IPS-11a (cell line): ENCODE measurements around the gene F2RL1.
"Not testable (repeated sequence)": the region's sequence is repeated elsewhere in the genome, so short reads cannot be mapped to it uniquely, and the experiment has no call there.

Source experiments
- H3K4me3 ChIP-seq: one replicate; pipeline ENCODE4 v1.5.1; 2013; ENCODE audit warnings: low read depth, low read length, control low read depth

F2RL1 gene

DNA sequence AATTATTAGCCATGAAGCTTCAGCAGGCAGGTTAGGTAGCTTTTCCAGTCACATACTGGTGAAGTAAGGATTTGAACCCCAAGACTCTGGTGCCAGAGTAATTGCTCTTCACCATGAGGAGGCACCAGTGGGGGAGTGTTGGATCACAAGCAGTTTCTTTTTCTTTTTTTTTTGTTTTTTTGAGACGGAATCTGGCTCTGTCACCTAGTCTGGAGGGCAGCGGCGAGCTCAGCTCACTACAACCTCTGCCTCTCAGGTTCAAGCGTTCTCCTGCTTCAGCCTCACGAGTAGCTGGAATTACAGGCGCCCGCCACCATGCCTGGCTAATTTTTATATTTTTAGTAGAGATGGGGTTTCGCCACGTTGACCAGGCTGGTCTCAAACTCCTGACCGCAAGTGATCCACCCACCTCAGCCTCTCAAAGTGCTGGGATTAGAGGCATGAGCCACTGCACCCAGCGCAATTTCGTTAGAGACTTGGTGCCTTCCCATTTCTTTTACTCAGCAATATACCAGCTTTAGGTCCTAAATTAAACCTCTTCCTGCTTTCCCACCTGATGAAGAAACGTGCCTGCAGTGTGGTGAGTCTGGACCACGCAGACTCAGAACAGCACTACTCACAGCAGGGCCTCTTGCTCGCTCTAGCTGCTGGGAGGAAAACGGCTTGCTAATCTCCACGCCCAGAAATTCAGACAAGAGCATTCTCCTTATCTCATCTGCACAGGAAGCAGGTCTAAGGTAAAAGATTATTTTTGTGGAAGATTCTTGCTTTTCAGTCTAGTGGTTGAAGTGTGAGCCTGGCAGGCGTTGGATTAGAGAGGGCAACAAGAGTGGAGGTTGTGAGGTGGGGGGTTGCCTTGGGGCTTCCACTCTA lies 30.8 kb downstream of the F2RL1 start, which contains the start of gene S100Z:
TSS of gene S100Z (plus strand) at position 596 of the 873 bp plus-strand sequence. CDS start 25,346 bp downstream, outside the sequence.
- H3K4me3 ChIP-seq: no peak within 1 kb of the TSS

DNA sequence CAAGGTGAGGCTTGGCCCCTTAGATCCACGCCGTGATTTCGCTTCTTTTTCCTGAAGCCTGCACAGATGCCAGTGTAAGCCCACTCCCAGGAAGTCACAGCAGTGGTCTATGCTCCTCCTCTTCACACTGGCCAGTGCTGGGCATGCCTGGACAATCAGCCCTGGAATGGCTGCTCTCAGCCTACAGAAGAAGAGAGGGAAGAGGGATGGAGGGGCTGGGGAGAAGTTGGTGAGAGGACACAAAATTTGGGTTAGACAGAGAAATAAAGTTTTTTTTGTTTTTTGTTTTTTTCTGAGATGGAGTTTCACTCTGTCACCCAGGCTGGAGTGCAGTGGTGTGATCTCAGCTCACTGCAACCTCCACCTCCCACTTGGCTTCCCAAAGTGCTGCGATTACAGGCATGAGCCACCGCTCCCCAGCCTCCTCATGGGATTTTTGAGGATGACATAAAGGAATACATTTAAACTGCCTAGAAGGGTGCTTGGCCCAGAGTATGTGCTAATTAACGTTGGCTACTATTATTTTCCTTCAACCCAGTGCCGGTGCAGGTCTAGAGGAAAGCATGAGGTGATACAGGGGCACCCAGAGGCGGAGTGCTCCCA lies 31.8 kb downstream of the F2RL1 start:
- H3K4me3 ChIP-seq: no peak overlapping the region

DNA sequence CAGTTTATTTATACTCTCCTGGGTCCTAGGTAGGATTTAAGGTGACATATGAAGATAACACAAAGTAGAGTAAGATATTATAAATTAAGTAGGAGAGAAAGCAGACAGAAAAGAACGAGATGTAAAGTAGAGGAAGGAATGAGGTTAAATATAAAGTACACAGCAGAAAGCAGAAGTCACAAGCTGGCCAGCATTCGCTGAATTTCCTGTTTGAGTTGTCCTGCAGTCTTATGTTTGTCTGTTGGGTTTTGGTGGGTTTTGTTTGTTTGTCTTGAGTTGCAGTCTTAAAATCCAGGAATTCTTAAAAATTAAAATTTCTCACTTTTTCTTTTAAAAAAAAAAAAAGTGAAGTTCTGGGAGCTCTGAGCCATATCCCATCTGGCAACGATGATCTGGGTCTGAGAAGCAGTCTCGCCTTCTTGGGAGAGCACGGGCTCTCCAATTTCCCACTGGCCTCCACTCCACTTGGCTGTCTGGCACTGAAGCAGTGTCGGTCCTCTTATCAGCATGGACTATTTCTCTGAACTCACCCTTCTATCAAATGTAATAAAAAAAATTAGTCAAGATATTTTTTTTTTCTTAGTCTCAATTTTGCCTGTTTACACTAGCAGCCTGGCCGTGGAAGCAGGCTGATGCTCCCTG lies 33.0 kb downstream of the F2RL1 start:
- H3K4me3 ChIP-seq: no peak overlapping the region

DNA sequence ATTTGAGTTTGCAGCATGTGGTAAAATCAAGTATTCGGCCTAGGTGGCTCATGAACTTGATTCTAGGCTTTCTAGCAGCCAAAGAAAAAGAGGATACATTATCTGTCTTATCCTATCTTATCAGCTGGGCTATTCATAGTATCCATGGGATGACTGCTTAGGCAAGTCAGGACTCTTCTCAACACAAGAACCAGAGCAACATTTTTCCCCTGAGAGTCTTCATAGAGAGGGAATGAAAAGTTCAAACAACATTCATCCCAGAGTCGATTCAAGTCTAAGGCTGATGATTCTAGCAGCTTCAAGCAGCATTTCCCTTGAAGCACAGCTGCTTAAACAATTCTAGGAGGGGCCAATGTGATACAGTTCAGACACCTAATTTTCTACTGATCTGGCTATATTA lies 33.9 kb downstream of the F2RL1 start:
- H3K4me3 ChIP-seq: no peak overlapping the region

GRCh38 chr5:76853741-76854140 lies 34.9 kb downstream of the F2RL1 start:
- not testable (repeated sequence) for H3K4me3 ChIP-seq

DNA sequence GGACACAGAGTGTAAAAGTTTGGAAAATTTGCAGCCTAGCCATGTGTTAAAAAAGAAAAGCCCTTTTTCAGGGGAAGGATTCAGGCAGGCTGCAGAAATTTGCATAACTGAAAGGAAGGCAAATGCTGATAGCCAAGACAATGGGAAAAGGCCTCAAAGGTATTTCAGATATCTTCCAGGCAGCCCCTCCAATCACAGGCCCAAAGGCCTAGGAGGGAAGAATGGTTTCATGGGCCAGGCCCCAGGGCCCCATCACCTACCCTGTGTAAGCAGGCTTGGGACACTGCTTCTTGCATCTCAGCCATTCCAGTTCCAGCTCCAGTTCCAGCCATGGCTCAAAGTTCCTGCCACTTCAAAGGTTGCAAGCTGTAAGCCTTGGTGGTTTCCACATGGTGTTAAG lies 35.8 kb downstream of the F2RL1 start:
- no peak overlapping the region for H3K4me3 ChIP-seq

DNA sequence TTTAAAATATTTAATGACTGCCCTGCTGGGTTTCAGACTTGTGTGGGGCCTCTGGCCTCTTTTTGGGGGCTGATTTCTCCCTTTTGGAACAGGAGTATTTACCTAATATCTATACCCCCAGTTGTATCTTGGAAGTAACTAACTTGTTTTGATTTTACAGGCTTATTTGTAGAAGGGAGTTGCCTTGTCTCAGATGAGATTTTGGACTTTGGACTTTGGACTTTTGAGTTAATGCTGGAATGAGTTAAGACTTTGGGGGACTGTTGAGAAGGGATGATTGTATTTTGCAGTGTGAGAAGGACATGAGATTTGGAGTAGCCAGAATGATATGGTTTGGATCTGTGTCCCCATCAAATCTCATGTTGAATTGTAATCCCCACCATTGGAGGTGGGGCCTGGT lies 36.7 kb downstream of the F2RL1 start:
- H3K4me3 ChIP-seq: not testable (repeated sequence)

DNA sequence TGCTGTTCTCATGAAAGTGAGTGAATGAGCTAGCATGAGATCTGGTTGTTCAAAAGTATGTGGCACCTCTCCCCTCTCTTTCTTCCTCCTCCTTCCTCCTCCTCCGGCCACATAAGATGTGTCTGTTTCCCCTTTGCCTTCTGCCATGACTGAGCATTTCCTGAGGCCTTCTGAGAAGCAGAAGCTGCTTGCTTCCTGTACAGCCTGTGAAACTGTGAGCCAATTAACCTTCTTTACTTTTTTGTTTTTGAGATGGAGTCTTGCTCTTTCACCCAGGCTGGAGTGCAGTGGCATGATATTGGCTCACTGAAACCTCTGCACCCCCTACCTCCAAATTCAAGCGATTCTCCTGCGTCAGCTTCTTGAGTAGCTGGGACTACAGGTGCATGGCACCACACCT lies 37.1 kb downstream of the F2RL1 start:
- H3K4me3 ChIP-seq: no peak overlapping the region

GRCh38 chr5:76856800-76857199 lies 38.0 kb downstream of the F2RL1 start:
- not testable (repeated sequence) for H3K4me3 ChIP-seq

DNA sequence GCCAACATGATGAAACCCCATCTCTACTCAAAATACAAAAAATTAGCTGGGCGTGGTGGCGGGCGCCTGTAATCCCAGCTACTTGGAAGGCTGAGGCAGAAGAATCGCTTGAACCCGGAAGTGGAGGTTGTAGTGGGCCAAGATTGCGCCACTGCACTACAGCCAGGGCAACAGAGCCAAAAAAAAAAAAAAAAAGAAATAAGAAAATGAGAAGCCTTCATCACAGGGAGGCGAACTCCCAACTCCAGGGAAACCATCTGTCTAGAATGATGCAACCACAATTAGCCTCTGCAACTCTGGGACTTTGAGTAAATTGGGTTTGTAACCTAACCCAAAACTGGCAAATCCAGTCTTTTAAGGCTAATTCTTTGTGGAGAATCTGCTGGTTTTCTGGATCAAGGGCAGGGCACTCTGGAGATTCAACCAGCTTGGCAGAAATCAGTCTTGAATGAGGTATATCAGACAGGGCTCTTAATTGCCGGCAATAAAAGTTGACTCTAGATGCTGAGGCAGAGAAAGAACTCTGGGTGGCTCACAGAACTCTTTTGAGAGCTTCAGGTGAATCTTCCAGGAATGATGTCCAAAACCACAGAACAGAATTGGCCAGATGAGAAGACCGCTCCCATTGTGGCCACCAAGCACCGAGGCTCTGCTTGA lies 40.9 kb downstream of the F2RL1 start:
- no peak overlapping the region for H3K4me3 ChIP-seq

DNA sequence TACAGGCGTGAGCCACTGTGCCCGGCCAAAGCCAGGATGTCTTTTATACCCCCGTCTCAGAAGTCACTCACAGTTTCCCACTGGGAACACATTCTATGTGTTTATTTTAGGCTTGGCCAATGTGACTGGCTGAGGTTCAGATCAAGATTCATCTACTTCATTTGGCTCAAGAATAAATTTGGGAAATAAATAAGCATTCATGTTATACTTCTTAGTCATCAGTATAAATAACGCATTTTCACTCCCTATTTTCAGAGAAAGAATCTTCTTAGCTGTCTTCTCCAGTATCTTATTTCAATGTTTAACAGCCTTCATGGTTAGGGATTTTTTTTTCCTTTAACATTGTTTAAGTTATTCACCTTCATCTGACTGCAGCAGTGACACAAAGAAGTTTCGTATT lies 42.8 kb downstream of the F2RL1 start:
- no peak overlapping the region for H3K4me3 ChIP-seq

GRCh38 chr5:76863001-76863400 lies 44.2 kb downstream of the F2RL1 start:
- H3K4me3 ChIP-seq: no peak overlapping the region

GRCh38 chr5:76866503-76866902 lies 47.7 kb downstream of the F2RL1 start:
- H3K4me3 ChIP-seq: no peak overlapping the region

- H3K4me3 ChIP-seq: no peak overlapping the region
These were observed 48.2 kb downstream of the F2RL1 start for GRCh38 chr5:76867038-76867437.

- no peak overlapping the region for H3K4me3 ChIP-seq
These were observed 49.2 kb downstream of the F2RL1 start for GRCh38 chr5:76867827-76868693.

- H3K4me3 ChIP-seq: no peak overlapping the region
These were observed 51.2 kb downstream of the F2RL1 start for GRCh38 chr5:76870046-76870445.

DNA sequence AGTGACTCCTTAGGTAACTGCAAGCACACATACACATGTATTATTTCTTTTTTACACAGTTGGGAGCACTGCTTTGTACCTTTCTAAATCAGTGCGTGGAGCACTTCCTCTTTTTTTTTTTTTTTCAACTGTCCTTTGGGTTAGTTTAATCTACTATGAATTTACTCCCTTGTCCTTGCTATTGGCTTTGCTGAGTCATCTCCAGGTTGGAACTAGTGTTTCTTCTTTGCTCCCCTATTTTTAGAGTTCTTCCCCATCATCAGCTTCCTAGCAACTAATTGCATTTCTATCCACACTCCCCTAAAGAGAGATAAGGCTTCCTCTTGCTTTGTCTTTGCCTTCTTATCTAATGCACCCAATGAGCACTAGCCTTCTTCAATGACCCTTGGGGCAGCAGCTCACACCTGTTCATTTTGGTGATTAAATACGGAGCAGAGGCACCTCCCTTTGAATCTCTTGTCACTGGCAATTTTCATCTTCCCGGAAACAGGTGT lies 55.3 kb downstream of the F2RL1 start:
- no peak overlapping the region for H3K4me3 ChIP-seq
